LoVo (cell line): ENCODE results near the gene NADSYN1.

Source experiments
- DNase-seq: peaks from one replicate; pipeline ENCODE4 v3.0.0-alpha.2; 2016; ENCODE audit warnings: low spot score

NADSYN1 gene

GRCh38 chr11:71451596-71452198, 1.3 kb upstream of the NADSYN1 start:
- DNase-seq, result no peak

- DNase-seq, result no peak
Measured at GRCh38 chr11:71452199-71453036, 585 bp upstream of the NADSYN1 start.

GRCh38 chr11:71453918-71454304, 908 bp downstream of the NADSYN1 start:
- DNase-seq, result no peak

DNA sequence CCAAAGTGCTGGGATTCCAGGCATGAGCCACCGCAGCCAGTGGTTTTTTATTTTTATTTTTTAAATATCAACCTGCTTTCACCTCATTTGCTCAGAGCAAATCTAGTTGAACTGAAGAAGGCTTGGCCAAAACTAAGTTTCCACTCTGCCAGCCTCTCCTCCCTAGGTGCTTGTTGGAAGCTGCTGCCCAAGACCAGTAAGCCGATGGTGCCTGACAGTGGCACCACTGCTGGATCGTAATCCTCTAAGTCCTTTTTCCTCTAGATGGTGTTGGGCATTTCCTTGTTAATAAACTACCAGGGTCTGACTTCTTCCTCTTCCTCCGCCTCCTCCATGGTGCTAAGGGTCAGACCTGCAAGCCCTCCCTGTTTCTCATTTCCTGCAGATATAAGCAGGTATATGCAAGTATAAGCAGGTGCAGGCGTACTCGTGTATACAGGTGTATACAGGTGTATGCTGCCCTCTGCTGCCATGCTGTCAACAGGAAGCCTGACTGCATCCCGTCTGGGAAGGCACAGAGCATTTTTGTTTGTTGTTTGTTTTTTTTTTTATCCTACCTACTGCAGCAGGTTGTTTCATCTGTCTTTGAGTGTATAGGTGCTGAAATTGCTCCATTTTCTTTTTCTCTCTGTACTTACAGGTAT, 1.6 kb downstream of the NADSYN1 start:
- DNase-seq, result no peak

DNA sequence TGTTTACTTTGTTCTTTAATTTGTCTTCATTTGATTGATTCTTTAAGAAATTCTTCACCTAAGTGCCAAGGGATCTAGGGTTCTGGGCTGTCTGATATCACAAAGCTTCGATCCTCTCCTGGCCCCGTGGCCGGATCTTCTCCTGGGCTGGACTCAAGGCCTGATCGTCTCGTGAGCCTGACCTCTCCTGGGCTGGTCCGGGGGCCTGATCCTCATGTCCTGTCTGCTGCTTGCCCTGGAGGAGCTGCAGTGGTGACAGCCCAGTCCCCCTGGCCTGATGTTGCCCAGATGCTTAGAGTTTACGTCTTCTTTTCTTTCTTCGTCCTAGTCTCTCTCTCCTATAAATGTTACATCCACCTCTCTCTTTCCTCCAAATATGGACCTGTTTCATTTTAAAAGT, 3.3 kb downstream of the NADSYN1 start:
- no peak for DNase-seq

DNA sequence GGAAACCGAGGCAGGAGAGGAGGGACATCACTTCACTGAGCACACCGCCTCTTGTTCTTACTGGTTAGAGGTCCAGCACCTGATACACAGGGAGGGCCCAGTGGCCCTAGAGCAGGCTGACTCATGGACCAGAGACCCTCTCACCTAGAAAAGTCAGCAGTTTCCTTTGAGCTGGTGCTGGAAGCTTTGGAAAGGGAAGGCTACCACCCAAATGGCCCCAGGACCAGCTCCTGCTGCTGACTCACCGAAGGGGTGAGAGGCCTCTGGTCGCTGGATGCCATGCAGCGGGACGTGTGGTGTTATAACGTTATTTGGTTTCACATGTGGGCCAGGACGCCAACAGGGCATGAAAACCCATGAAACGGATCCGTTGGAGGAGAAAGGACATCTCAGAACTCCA, 3.8 kb downstream of the NADSYN1 start:
- no peak for DNase-seq

- no peak for DNase-seq
Measured at GRCh38 chr11:71458146-71459070, 5.4 kb downstream of the NADSYN1 start.

DNA sequence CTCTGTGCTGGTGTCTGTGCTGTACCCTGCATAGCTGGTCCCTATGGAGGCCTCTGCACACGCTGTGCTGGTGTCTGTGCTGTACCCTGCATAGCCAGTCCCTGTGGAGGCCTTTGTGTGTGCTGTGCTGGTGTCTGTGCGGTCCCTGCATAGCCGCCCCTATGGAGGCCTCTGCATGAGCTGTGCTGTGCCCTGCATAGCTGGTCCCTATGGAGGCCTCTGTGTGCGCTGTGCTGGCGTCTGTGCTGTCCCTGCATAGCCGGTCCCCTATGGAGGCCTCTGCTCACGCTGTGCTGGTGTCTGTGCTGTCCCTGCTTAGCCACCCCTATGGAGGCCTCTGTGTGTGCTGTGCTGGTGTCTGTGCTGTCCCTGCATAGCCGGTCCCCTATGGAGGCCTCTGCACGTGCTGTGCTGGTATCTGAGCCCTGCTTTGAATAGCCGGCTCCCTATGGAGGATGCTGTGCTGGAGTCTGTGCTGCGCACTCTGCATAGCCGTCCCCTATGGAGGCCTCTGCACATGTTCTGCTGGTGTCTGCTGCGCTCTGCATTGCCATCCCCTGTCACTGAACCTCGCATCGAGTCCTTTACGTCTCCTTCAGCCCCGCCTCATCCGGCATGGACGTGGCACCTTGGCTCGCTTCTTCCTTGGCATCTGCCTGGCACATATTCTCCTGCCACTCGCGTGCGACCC, 6.2 kb downstream of the NADSYN1 start:
- no peak for DNase-seq

DNA sequence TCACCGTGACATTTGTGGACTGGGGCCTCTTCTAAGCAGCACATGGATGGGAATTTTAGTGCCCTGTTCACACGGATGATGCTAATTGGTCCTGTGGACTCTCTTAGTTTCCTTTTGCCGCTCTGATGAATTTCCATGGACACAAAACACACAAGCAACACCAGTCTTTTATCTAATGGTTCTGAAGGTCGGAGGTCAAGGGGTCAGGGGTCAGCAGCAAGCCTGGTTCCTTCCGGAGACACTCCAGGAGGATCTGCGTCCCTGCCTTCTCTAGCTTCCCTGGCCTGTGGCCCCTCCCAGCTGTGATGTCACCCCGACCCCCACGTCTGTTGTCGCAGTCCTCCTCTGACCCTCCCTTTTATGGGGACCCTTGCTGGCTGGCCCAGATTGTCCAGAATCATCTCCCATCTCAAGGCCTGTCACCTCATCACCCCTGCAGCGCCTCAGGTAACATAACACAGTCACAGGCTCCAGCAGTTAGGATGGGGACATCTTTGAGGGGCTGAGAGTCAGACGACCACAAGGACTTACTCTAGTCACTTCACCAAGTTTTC, 6.8 kb downstream of the NADSYN1 start:
- DNase-seq, result no peak

DNA sequence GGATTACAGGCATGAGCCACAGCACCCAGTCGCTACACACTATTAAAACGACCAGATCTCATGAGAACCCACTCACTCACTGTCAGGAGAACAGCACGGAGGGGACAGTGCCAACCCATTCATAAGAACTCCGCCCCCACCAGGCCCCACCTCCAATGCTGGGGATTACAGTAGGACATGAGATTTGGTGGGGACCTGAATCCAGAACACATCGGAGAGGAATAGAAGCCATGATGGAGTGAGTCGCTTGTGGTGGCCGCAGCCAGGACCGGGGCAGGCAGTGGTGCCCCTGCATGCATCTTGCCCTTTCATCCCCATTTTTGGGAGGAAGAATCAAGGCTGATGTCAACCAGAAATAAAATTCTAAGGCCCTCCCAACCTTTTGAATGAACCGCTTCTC, 8.7 kb downstream of the NADSYN1 start:
- DNase-seq, result no peak

DNA sequence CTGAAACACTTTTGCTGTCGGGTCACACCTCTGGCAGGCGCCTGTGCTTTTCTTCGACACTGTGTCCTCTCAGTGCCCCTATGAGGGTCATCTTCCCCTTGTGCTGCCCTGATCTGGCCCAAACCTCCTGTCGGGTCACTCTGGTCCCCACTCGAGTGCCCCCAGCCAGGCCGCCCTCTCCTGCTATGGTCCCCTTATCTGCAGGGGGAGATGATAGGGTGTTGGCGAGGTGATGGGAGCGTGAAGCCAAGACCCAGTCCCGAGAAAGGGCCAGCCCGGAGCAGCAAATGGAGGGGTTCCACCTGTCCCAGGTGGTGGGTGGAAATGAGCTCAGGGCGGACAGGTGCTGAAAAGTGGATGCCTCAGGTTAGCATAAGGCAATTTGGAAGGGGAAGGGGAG, 9.7 kb downstream of the NADSYN1 start:
- DNase-seq, result no peak

- DNase-seq, result no peak
Measured at GRCh38 chr11:71463331-71464211, 10.6 kb downstream of the NADSYN1 start.

GRCh38 chr11:71465054-71465453, 12.1 kb downstream of the NADSYN1 start:
- DNase-seq, result no peak

- DNase-seq, result no peak
Measured at GRCh38 chr11:71466358-71466757, 13.4 kb downstream of the NADSYN1 start.

GRCh38 chr11:71467164-71467563, 14.2 kb downstream of the NADSYN1 start:
- DNase-seq, result no peak

- no peak for DNase-seq
Measured at GRCh38 chr11:71470946-71471345, 17.9 kb downstream of the NADSYN1 start.

DNA sequence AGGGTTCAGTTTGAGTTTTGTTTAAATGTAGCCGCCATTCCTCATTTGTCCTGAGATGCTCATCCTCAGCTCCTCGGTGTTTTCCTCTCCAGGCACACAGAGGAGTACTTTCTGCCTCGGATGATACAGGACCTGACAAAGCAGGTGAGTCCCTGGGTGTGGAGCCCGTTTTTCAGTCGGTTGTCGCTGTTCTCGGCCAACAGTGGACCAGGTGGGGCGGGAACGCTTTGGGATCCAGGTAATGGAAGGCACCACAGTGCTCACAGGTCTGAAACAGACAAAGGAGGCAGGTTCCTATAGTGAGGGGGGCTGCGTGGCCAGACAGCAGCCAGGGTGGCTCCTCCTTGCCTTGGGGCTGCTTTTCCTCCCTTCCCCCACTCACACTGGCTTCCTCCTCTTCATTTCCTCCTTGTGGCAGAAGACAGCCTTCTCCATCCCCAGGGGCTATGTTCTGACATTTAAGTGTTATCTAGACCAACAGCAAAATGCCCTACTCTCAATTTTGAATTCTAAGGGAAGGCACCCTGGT, 19.4 kb downstream of the NADSYN1 start:
- DNase-seq, result no peak

DNA sequence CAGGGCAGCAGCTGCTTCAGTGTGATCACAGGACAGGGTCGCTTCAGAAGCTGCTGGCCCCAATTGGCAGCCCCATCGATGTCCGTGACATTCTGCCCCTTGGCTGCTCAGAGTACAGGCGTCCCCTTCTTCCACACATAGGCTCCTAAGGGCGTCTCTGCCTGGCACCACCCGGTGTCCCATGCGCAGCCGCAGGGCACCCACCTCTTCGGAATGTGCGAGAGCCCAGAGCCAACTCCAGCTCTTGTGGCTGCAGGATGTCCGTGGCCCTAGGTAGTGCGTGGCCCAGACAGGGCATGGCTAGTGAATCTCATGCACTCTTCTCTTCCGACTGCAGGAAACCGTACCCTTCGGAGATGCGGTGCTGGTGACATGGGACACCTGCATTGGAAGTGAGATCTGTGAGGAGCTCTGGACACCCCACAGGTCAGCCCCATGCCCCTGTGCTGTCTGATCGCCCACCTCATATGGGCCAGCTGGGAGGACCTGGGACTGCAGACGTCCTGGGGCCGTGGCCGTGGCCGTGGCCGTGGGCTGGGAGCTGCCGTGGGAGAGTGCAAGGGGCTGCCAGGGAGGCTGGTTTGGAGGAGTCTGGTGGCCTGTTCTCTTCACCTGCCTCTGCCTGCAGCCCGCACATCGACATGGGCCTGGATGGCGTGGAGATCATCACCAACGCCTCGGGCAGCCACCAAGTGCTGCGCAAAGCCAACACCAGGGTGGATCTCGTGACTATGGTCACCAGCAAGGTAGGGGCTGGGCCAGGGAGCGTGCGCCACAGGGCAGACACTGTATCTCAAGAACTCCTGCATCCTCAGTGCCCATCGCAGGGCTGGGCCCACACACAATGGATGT, 20.2 kb downstream of the NADSYN1 start:
- no peak for DNase-seq

- no peak for DNase-seq
Measured at GRCh38 chr11:71473793-71474080, 20.7 kb downstream of the NADSYN1 start.
